ENCODE measurements around the gene RTBDN. TPM values are rescaled to one million over a fixed set of nuclear protein-coding genes. Genes with fewer than 3 reads are reported as not detected.

RTBDN gene
- total RNA-seq: 0.36 TPM in 1 of 2 replicates, not detected in the other
- long read RNA-seq: 0 reads

DNA sequence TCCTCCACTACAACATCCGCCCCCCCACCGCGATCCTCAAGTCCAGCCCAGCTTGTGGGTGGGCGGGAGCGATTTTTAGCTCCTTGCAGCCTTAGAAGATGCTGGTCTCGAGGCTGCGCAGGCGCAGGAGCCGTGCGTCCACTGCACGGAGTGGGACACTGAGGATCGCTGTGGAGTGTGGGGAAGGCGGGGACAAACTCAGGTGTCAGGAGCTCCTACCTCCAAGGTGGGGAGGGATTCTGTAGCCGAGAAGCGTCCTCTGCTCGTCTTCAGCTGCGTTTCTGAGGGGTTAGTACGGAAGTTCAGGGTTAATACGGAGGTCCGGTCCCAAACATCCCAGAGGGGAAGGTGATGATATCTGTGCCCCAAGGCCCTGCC is at the start of gene RTBDN:
RTBDN (minus strand) TSS at position 14 of the 378 bp plus-strand sequence. CDS start 4,600 bp downstream, outside the sequence.
- H3K36me3 Mint-ChIP-seq (ENCODE audit: low read depth): no peaks in the 10 kb centered on the region
- H3K4me1 Mint-ChIP-seq: peaks cover 30% of the 10 kb centered on the region
- H3K9me3 Mint-ChIP-seq: no peaks in the 10 kb centered on the region
- peak within 1 kb of the TSS; percentile 76 for H3K4me3 Mint-ChIP-seq
- TF ChIP-seq, protein P1, sequence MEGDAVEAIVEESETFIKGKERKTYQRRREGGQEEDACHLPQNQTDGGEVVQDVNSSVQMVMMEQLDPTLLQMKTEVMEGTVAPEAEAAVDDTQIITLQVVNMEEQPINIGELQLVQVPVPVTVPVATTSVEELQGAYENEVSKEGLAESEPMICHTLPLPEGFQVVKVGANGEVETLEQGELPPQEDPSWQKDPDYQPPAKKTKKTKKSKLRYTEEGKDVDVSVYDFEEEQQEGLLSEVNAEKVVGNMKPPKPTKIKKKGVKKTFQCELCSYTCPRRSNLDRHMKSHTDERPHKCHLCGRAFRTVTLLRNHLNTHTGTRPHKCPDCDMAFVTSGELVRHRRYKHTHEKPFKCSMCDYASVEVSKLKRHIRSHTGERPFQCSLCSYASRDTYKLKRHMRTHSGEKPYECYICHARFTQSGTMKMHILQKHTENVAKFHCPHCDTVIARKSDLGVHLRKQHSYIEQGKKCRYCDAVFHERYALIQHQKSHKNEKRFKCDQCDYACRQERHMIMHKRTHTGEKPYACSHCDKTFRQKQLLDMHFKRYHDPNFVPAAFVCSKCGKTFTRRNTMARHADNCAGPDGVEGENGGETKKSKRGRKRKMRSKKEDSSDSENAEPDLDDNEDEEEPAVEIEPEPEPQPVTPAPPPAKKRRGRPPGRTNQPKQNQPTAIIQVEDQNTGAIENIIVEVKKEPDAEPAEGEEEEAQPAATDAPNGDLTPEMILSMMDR (conservative IDR thresholded peaks at IDR 0.05): no peak
- no peak for DNase-seq (ENCODE audit: low read depth, low spot score)
- H3K27ac Mint-ChIP-seq (ENCODE audit: unreplicated experiment): no peak within 1 kb of the TSS
- H3K27me3 Mint-ChIP-seq (ENCODE audit: low read depth): peaks cover 89% of the 10 kb centered on the region

DNA sequence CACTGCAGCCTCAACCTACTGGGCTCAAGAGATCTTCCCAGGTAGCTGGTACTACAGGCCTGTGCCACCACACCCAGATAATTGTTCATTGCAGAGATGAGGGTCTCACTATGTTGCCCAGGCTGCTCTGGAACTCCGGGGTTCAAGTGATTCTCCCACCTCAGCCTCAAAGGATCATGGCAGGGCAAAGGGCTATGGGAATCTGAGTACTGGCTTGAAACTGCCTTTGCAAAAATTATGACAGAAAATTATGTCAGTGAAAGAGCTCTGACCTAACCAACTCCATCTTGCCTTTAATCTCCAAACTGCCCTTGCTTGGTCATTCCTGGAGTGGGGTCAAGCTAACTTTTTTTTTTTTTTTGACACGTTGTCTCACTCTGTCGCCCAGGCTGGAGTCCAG is 48.2 kb upstream of the RTBDN start:
- Mint-ChIP-seq H3K9me3 (no peaks in the 10 kb centered on the region), H3K4me1 (peaks cover 17% of the 10 kb centered on the region), H3K27me3 (ENCODE audit: low read depth) (peaks cover 73% of the 10 kb centered on the region), H3K36me3 (ENCODE audit: low read depth) (no peaks in the 10 kb centered on the region), H3K4me3 (peak overlapping the region; percentile 45), H3K27ac (ENCODE audit: unreplicated experiment) (no peak overlapping the region)
- DNase-seq (ENCODE audit: low read depth, low spot score): no peak
- TF ChIP-seq, protein P1 (conservative IDR thresholded peaks at IDR 0.05): no peak

DNA sequence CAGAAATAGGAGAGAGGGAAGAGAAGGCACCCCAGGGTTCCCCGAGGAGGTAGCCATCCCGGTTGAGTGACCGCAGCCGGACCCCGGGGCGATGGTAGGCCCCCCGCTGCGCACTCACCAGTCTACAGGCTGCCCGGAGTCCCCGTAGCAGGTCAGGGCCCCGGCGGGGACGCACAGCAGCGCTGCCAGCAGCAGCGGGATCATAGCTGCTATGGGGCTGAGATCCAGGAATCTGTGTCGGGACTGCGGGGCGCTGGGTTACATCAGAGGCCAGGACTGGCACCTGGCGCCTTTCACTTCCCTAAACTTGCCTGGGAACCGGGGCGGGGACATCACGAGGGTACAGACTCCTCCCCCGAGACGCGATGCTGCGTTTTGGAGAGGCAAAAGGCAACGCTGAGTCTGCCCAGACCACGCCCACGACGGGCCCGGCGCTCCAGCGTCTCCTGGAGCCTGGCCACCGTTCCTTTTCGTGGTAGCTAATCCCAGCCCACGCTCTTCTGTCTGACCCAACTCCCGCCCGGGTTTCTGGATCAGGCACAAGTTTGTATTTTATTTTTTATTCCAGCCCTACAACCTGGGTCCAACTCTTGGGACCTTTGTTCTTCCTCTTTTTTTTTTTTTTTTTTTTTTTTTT is 46.9 kb upstream of the RTBDN start, which contains the start of gene DNASE2:
DNASE2 (minus strand) TSS at position 278 of the 637 bp plus-strand sequence; CDS start at position 204, 74 bp downstream.
- DNase-seq (ENCODE audit: low read depth, low spot score): peak; percentile 77
- Mint-ChIP-seq H3K27ac (ENCODE audit: unreplicated experiment) (peak within 1 kb of the TSS; percentile 87), H3K4me3 (peak within 1 kb of the TSS; percentile 88), H3K4me1 (peaks cover 12% of the 10 kb centered on the region), H3K27me3 (ENCODE audit: low read depth) (peaks cover 60% of the 10 kb centered on the region), H3K36me3 (ENCODE audit: low read depth) (no peaks in the 10 kb centered on the region), H3K9me3 (no peaks in the 10 kb centered on the region)
- TF ChIP-seq, protein P1 (conservative IDR thresholded peaks at IDR 0.05): no peak

DNA sequence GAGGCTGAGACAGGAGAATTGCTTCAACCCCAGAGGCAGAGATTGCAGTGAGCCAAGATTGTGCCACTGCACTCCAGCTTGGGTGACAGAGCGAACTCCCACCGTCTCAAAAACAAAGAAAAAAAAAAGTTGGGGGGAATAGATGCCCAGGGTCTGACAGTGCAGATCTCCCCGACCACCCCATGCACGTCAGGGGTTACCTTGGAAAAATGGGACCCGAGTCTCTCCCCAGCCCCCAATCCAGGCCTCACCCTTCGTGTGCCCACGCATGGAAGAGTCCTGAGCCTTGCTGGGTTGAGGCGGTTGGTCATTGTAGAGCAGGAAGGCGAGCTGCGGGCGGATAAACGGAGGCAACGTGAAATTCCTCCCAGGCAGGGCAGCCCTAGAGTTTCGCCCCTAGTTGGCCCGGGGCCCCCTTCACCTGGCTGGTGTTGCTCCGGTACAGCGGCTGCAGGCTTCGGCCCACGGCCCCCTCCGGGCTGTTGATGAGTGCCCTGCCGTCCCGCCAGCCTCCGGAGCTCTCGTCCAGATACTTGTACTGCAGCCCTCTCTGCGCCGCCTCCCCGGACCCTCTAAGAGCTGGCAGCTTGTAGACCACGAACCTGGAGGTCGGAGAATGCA is 46.3 kb upstream of the RTBDN start:
- H3K9me3 Mint-ChIP-seq: no peaks in the 10 kb centered on the region
- H3K27ac Mint-ChIP-seq (ENCODE audit: unreplicated experiment): no peak overlapping the region
- TF ChIP-seq, protein P1 (conservative IDR thresholded peaks at IDR 0.05): no peak
- peak overlapping the region; percentile 88 for H3K4me3 Mint-ChIP-seq
- no peaks in the 10 kb centered on the region for H3K36me3 Mint-ChIP-seq (ENCODE audit: low read depth)
- peaks cover 12% of the 10 kb centered on the region for H3K4me1 Mint-ChIP-seq
- H3K27me3 Mint-ChIP-seq (ENCODE audit: low read depth): peaks cover 56% of the 10 kb centered on the region
- no peak for DNase-seq (ENCODE audit: low read depth, low spot score)

DNA sequence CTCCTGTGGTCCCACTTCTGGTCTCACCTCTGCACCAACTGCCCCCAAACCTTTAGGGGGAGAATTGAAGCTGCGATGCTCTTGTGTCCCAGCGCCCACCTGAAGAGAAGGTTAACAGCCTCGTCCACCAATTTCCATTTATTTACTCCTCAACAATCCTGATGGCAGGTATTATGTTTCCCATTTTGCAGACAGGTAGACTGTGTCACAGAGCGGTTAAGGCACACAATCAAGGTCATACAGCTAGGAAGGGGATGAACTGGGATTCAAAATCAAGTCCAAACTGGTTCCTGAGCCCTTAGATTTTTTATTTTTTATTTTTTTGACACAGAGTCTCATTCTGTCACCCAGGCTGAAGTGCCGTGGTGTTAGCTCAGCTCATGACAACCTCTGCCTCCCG is 40.7 kb upstream of the RTBDN start:
- H3K4me3 Mint-ChIP-seq: no peak overlapping the region
- TF ChIP-seq, protein P1 (conservative IDR thresholded peaks at IDR 0.05): no peak
- no peak overlapping the region for H3K27ac Mint-ChIP-seq (ENCODE audit: unreplicated experiment)
- no peak for DNase-seq (ENCODE audit: low read depth, low spot score)
- peaks cover 12% of the 10 kb centered on the region for H3K36me3 Mint-ChIP-seq (ENCODE audit: low read depth)
- peaks cover 6% of the 10 kb centered on the region for H3K9me3 Mint-ChIP-seq
- peaks cover 11% of the 10 kb centered on the region for H3K27me3 Mint-ChIP-seq (ENCODE audit: low read depth)
- H3K4me1 Mint-ChIP-seq: no peaks in the 10 kb centered on the region

Measured in neural crest cell (in vitro differentiated cells).